SU-DHL-6 (cell line): ENCODE data around the gene RRP1B.

Experiments
- CTCF ChIP-seq: fragments of 200-600 bp; sonication (generic); IDR thresholded peaks from one replicate; pipeline ENCODE4 v1.5.1; 2017; ENCODE audit warnings: antibody characterized with exemption, mild to moderate bottlenecking, low read length, moderate library complexity; ENCODE audit not compliant: insufficient read depth, poor library complexity, severe bottlenecking
- EZH2phosphoT487 ChIP-seq: fragments of 200-600 bp; sonication (generic), shearing (Covaris generic); conservative IDR thresholded peaks from 2 replicates; pipeline ENCODE4 v1.6.1; 2018; ENCODE audit warnings: mild to moderate bottlenecking, antibody characterized with exemption, low read length, moderate library complexity, mixed read lengths

GRCh38 chr21:43686811-43687565 is 27.6 kb downstream of the RRP1B start:
- no peak for TF ChIP-seq CTCF
- TF ChIP-seq EZH2phosphoT487: no peak
